Natural killer cell treated with Interleukin-12 subunit alpha and Interleukin-12 subunit beta and Interleukin-15 and Interleukin-18, amount 100 ng/mL, for 72 hours (primary cell): ENCODE data around the gene PCBP3. TPM values are rescaled to one million over a fixed set of nuclear protein-coding genes. Genes with fewer than 3 reads are reported as not detected.
"Not testable (repeated sequence)": the region's sequence is repeated elsewhere in the genome, so short reads cannot be mapped to it uniquely, and the experiment has no call there.

Experiments used
- ATAC-seq, 2 donors: fragments of 150-1000 bp; cut with Tn5 transposase in 1 of 2; sonication (Bioruptor Pico), chemical (Tn5 transposase) in 1 of 2; 2 replicates each; pipeline ENCODE4 v1.10.0; 2021
- DNase-seq: peaks from one replicate; pipeline ENCODE4 v3.0.0; 2022; ENCODE audit warnings: low spot score
- H3K27ac Mint-ChIP-seq, 2 donors: 1 replicate in 1 of 2; 2 replicates in 1 of 2; pipeline ENCODE4 v1.8.0; 2022; ENCODE audit warnings: mixed read lengths in 2 of 2, mild to moderate bottlenecking in 1 of 2, moderate library complexity in 1 of 2
- H3K27me3 Mint-ChIP-seq, 2 donors: 1 replicate in 1 of 2; 2 replicates in 1 of 2; pipeline ENCODE4 v1.8.0; 2022; ENCODE audit warnings: mixed read lengths in 2 of 2
- H3K36me3 Mint-ChIP-seq: one replicate; pipeline ENCODE4 v1.8.0; 2022; ENCODE audit warnings: mixed read lengths
- H3K4me1 Mint-ChIP-seq, 2 donors: 1 replicate in 1 of 2; 2 replicates in 1 of 2; pipeline ENCODE4 v1.8.0; 2022; ENCODE audit warnings: low read depth in 2 of 2, mixed read lengths in 2 of 2, mild to moderate bottlenecking in 1 of 2
- H3K4me3 Mint-ChIP-seq: one replicate; pipeline ENCODE4 v1.8.0; 2022; ENCODE audit warnings: mixed read lengths
- H3K9me3 Mint-ChIP-seq: 2 replicates; pipeline ENCODE4 v1.8.0; 2022; ENCODE audit warnings: mixed read lengths
- total RNA-seq, 2 donors: library from RNA; stranded (reverse); gene quantifications; one replicate each; pipeline ENCODE4 v1.2.3, GENCODE V29; 2022

PCBP3 gene
- total RNA-seq, 2 donors from 2014 or later = 0.43 to 1.4 TPM

DNA sequence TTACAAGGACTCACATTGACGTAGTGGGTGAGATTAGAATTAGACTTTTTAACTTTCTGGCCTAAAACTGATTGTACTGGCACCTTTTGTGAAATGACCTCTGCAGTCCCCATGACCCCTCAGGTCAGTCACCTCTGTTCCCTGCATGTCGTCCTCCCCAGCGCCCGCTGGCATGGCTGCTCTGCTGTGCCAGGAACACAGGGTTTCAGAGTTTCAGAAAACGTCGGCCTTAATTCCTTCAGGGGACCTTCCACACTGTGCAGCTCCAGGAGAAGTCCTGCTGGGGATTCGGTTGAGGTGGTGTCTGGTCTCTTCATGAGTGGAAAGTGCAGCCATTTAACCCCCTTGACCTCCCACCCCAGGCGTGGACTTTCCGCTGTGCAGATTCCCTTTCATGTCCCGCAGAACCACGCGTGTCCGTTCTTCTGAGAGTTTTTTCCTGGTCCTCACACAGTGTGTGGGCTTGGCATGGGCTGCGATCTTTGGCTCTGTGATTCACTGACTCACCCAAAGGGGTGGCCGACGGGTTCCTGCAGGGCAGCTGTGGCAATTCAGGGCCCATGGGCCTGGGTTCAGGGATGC is 179.7 kb downstream of the PCBP3 start:
- Mint-ChIP-seq H3K27ac (no peak overlapping the region), H3K9me3 (no peaks in the 10 kb centered on the region), H3K4me3 (no peak overlapping the region), H3K27me3 (peaks cover 28 to 33% of the 10 kb centered on the region in 2 donors), H3K4me1 (peaks cover 5 to 12% of the 10 kb centered on the region in 2 donors), H3K36me3 (no peaks in the 10 kb centered on the region)
- ATAC-seq (no peak), DNase-seq (no peak)

GRCh38 chr21:45824546-45825215 is 181.2 kb downstream of the PCBP3 start:
- no peaks in the 10 kb centered on the region for H3K4me1 Mint-ChIP-seq
- H3K9me3 Mint-ChIP-seq = no peaks in the 10 kb centered on the region
- peaks cover 28 to 33% of the 10 kb centered on the region in 2 donors for H3K27me3 Mint-ChIP-seq
- no peaks in the 10 kb centered on the region for H3K36me3 Mint-ChIP-seq
- H3K27ac Mint-ChIP-seq = no peak overlapping the region
- no peak overlapping the region for H3K4me3 Mint-ChIP-seq
- no peak for DNase-seq
- no peak for ATAC-seq

- DNase-seq = no peak
- ATAC-seq = no peak
Measured at GRCh38 chr21:45825219-45825618, 181.7 kb downstream of the PCBP3 start.

DNA sequence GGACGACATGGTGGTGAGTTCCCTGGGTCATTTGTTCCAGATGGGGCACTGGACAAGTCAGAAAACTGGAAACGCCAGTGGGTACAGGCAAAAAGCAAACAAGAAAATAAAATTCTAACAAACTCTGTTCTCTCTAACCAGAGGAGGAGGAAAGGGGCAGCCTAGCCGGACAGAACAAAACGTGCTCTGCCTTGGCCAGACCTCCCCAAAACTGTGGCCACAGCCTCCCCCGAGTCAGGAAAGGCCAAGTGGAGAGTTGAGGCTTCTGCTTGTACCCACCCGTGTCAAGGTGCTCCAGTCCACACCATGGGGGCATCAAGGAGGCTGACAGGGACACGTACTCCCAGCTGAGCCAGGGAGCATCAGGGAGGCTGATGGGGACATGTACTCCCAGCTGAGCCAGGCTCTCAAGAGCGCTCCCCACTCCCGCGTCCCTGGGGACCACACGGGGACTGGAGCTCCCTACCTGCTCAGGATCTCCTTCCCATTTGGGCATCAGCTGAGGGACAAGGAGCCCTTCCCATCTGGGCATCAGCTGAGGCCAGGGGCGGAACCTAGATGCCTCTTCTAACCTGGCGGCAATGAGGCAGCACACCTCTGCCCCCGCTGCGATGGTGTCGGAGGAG is 183.3 kb downstream of the PCBP3 start:
- Mint-ChIP-seq H3K9me3 (no peaks in the 10 kb centered on the region), H3K4me1 (no peaks in the 10 kb centered on the region), H3K27ac (no peak overlapping the region), H3K36me3 (no peaks in the 10 kb centered on the region), H3K4me3 (no peak overlapping the region), H3K27me3 (peaks cover 19 to 25% of the 10 kb centered on the region in 2 donors)
- DNase-seq = no peak
- no peak for ATAC-seq

More at GRCh38 chr21:45825219-45825618, 181.7 kb downstream of the PCBP3 start:
- H3K27ac Mint-ChIP-seq = no peak overlapping the region
- no peaks in the 10 kb centered on the region for H3K4me1 Mint-ChIP-seq
- no peaks in the 10 kb centered on the region for H3K9me3 Mint-ChIP-seq
- H3K27me3 Mint-ChIP-seq = peaks cover 27 to 33% of the 10 kb centered on the region in 2 donors
- H3K4me3 Mint-ChIP-seq = no peak overlapping the region
- no peaks in the 10 kb centered on the region for H3K36me3 Mint-ChIP-seq

DNA sequence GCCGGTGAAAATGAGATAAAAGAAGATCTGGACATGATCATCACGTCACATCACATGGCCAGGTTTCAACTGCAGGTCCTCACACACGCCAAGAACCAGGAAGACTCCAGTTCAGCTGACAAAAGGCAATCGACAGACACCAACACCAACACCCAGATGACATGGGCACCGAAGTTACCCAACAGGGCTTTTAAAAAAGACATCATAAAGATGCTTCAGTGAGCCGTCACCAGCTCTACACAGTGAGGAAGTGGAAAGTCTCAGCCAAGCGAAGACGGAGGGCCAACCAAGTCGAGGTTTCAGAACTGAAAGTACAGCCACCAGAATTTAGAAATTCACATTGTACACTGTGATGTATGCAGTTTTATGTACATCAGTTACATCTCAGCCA is 183.8 kb downstream of the PCBP3 start:
- H3K9me3 Mint-ChIP-seq = no peaks in the 10 kb centered on the region
- no peak for ATAC-seq
- peaks cover 14 to 20% of the 10 kb centered on the region in 2 donors for H3K27me3 Mint-ChIP-seq
- DNase-seq = no peak
- H3K4me1 Mint-ChIP-seq = no peaks in the 10 kb centered on the region
- no peak overlapping the region for H3K4me3 Mint-ChIP-seq
- H3K27ac Mint-ChIP-seq = no peak overlapping the region
- H3K36me3 Mint-ChIP-seq = no peaks in the 10 kb centered on the region

GRCh38 chr21:45827881-45828579 is 184.5 kb downstream of the PCBP3 start:
- Mint-ChIP-seq H3K4me3 (no peak overlapping the region), H3K36me3 (no peaks in the 10 kb centered on the region), H3K9me3 (no peaks in the 10 kb centered on the region), H3K27ac (no peak overlapping the region), H3K27me3 (peaks cover 13 to 15% of the 10 kb centered on the region in 2 donors), H3K4me1 (peaks cover 0 to 6% of the 10 kb centered on the region in 2 donors)
- ATAC-seq (no peak), DNase-seq (no peak)

GRCh38 chr21:45828580-45829570 is 185.3 kb downstream of the PCBP3 start:
- Mint-ChIP-seq H3K4me1 (peaks cover 0 to 6% of the 10 kb centered on the region in 2 donors), H3K27ac (no peak overlapping the region), H3K4me3 (no peak overlapping the region), H3K36me3 (no peaks in the 10 kb centered on the region), H3K27me3 (peaks cover 13 to 15% of the 10 kb centered on the region in 2 donors), H3K9me3 (no peaks in the 10 kb centered on the region)
- ATAC-seq = no peak
- no peak for DNase-seq

- ATAC-seq (no peak), DNase-seq (no peak)
- H3K27me3 Mint-ChIP-seq = peaks cover 6 to 7% of the 10 kb centered on the region in 2 donors
Measured at GRCh38 chr21:45829668-45830067, 186.1 kb downstream of the PCBP3 start.

GRCh38 chr21:45830221-45830640 is 186.7 kb downstream of the PCBP3 start:
- Mint-ChIP-seq H3K27ac (no peak overlapping the region), H3K27me3 (peaks cover 2 to 6% of the 10 kb centered on the region in 2 donors), H3K4me1 (peaks cover 0 to 6% of the 10 kb centered on the region in 2 donors), H3K4me3 (no peak overlapping the region), H3K36me3 (no peaks in the 10 kb centered on the region), H3K9me3 (no peaks in the 10 kb centered on the region)
- DNase-seq (no peak), ATAC-seq (no peak)

More at GRCh38 chr21:45829668-45830067, 186.1 kb downstream of the PCBP3 start:
- H3K4me3 Mint-ChIP-seq = no peak overlapping the region
- no peaks in the 10 kb centered on the region for H3K36me3 Mint-ChIP-seq
- no peak overlapping the region for H3K27ac Mint-ChIP-seq
- H3K9me3 Mint-ChIP-seq = no peaks in the 10 kb centered on the region
- H3K4me1 Mint-ChIP-seq = peaks cover 0 to 6% of the 10 kb centered on the region in 2 donors

DNA sequence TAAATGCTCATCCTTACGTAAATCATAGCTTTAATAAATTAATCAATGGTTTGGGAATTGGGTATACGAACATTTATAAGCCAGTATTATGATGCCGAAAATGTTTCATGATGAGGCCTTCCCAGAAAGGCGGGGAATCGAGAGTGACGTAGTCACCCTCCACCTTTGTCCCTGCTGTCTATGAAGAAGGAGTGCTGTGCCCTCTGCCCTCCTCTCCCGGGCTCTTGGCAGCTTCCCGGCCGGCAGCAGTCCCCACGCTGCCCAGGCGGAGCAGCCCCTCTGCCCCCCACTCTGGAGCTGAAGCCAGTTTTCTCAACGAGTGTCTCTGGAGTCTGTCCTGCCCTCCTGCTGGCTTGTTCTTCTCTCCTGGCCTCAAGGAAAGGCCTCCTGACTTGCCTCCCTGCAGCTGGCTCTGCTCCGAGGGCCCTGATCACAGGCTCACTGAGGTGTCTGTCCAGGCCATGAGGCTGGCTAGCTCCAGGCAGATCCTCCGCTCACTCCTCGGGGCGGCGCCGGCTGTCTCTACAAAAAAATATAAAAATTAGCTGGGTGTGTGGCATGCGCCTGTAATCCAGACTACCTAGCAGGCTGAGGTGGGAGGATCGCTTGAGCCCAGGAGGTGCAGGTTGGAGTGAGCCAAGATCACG is 187.3 kb downstream of the PCBP3 start:
- no peak for DNase-seq
- Mint-ChIP-seq H3K27me3 (peaks cover 0 to 3% of the 10 kb centered on the region in 2 donors), H3K4me3 (no peak overlapping the region), H3K27ac (no peak overlapping the region), H3K4me1 (peaks cover 0 to 6% of the 10 kb centered on the region in 2 donors), H3K36me3 (no peaks in the 10 kb centered on the region), H3K9me3 (no peaks in the 10 kb centered on the region)
- no peak for ATAC-seq

- Mint-ChIP-seq H3K4me3 (no peak overlapping the region), H3K27me3 (peaks cover 0 to 3% of the 10 kb centered on the region in 2 donors), H3K4me1 (peaks cover 0 to 6% of the 10 kb centered on the region in 2 donors), H3K36me3 (no peaks in the 10 kb centered on the region), H3K27ac (no peak overlapping the region), H3K9me3 (no peaks in the 10 kb centered on the region)
- DNase-seq (no peak), ATAC-seq (no peak)
Measured at GRCh38 chr21:45831991-45832740, 188.6 kb downstream of the PCBP3 start.

DNA sequence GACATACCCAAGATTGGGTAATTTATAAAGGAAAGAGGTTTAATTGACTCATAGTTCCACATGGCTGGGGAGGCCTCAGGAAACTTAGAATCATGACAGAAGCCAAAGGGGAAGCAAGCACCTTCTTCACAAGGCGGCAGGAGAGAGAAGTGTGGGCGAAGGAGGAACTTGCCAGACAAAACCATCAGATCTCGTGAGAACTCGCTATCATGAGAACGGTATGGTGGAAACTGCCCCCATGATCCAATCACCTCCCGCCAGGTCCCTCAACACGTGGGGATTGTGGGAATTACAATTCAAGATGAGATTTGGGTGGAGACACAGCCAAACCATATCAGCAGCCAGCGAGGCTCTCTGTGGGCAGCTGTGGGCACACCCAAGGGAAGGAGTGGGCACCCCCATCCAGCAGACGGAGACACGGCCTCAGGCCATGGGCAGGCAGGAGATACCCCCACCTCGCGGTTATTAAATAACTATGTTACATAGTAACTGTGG is 189.3 kb downstream of the PCBP3 start:
- not testable (repeated sequence) for H3K4me3 Mint-ChIP-seq, H3K36me3 Mint-ChIP-seq, ATAC-seq, DNase-seq, H3K27me3 Mint-ChIP-seq, H3K4me1 Mint-ChIP-seq, H3K9me3 Mint-ChIP-seq, H3K27ac Mint-ChIP-seq
